Measurements from ENCODE around the gene EPAS1.

- TF ChIP-seq POLR2A (IDR thresholded peaks at IDR 0.05) = no peak
- TF ChIP-seq, protein P1, sequence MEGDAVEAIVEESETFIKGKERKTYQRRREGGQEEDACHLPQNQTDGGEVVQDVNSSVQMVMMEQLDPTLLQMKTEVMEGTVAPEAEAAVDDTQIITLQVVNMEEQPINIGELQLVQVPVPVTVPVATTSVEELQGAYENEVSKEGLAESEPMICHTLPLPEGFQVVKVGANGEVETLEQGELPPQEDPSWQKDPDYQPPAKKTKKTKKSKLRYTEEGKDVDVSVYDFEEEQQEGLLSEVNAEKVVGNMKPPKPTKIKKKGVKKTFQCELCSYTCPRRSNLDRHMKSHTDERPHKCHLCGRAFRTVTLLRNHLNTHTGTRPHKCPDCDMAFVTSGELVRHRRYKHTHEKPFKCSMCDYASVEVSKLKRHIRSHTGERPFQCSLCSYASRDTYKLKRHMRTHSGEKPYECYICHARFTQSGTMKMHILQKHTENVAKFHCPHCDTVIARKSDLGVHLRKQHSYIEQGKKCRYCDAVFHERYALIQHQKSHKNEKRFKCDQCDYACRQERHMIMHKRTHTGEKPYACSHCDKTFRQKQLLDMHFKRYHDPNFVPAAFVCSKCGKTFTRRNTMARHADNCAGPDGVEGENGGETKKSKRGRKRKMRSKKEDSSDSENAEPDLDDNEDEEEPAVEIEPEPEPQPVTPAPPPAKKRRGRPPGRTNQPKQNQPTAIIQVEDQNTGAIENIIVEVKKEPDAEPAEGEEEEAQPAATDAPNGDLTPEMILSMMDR (IDR thresholded peaks at IDR 0.05) = no peak
Measured at GRCh38 chr2:46296216-46296839, 879 bp upstream of the EPAS1 start.

Data from thyroid gland (tissue), 4 donors.